Activated CD8-positive, alpha-beta memory T cell treated with anti-CD3 and anti-CD28 coated beads, Interleukin-2, amount 50 U/mL, for 4 hours (primary cell): Measurements from ENCODE around the gene NPW.

ENCODE experiments used
- DNase-seq: peaks from one replicate; pipeline ENCODE4 v3.0.0-alpha.2; 2020

The NPW gene

DNA sequence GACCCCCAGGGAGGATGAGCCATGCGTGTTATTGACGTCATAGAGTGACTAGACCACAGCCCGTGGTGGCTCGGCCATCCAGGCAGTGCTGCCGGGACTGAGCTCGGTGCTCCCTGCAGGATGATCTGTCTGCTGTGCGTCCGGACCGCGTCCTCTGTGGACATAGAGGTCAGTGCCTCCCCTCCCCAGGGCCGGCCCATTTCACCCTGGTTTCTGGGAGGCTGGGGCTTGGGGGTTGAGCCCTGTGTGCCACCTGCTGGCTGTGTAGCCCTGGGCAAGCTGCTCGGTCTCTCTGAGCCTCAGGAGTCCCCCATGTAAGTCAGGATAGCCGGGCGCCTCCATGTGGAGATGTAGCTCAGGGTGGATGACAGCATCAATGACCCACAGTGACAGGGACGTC is 36.5 kb downstream of the NPW start:
- DNase-seq = no peak

DNA sequence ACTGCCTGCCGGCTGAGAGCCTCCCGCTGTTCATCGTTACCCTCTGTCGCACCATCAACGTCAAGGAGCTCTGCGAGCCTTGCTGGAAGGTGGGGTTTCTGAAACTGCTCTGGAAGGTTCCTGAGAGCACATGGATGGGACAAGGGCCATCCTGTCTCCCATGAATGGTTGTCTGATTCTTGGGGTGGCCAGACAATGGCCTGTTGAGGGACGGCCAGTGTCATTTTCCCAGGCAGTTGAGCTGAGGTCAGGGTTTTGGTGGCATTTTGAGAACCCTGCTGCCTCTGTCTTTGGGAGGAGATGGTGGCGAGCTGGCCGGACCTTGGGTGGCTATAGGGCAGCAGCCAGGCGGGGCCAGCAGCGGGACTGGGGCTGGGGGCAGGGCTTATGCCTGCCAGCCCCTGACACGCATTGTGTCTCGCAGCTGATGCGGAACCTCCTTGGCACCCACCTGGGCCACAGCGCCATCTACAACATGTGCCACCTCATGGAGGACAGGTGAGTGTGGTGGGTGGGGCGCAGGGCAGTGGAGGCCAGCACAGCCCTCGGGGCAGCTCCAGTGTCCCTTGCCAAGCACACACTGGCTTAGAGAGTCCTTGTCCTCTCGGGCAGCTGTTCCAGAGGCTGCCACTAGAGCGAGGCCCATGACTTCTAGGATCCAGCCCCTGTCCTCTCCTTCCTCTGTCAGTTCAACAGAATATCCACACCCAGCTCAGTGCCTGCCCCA is 37.3 kb downstream of the NPW start:
- no peak for DNase-seq

DNA sequence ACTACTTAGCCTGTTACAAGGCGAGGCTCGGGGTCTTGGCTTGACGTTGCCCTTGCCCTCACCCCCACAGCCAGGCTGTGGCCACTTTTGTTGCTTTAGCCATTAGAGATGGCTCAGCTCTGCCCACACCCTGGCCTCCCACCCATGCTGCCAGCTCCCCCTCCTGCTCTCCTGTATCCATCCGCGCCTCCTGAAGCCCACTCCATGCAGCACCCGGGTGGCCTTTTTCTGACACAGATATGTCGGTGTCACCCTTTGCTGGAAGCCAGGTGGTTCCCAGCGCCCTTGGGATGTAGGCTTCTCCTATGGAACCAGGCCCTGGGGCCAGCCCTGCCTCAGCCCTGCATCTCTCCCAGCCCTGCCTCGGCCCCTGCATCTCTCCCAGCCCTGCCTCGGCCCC is 37.9 kb downstream of the NPW start:
- DNase-seq = no peak

DNA sequence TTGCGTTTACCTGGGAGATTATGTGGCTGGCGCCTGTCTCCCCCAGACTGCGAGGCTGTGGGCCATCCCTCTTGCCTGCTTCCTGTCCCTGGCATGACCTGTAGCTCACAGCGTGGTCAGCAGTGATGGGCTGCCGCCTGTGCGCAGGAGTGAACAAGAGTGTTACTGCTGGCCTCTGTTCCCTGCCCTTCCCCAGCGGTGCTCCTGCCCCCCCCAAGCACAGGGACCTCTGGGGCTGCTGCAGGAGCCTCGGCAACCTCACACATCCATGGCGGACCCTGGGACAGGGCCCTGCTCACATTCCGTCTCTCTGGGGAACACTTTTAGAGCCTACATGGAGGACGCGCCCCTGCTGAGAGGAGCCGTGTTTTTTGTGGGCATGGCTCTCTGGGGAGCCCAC is 38.8 kb downstream of the NPW start:
- DNase-seq = no peak

DNA sequence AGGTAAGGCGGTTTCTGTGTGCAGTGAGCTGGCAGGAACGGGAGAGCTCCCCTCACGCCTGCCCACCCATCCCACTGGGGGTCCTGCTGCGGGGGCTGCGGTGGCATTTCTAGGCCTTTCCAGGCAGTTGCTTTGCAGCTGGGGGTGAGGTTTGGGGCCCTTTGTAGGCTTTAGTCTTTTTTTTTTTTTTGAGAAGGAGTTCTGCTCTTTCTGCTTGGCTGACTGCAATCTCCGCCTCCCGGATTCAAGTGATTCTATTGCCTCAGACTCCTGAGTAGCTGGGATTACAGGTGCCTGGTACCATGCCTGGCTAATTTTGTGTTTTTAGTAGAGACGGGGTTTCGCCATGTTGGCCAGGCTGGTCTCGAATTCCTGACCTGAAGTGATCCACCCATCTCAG is 39.3 kb downstream of the NPW start:
- no peak for DNase-seq

DNA sequence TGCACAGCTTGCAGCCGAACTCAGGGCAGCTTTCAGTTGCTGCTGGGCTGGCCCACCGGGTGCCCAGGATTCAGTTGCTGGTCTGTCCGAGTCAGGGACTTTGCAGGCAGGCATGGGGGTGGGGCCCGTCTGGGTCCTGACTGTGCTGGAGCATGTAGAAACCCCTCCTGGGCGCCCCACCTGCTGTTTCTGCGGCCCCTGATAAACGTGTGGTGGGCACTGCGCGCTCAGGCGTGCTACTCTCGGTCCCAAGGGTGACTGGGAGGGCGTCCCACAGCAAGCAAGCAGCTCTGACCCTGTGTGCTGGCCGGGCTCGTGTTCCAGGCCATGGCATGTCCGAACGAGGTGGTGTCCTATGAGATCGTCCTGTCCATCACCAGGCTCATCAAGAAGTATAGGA is 40.8 kb downstream of the NPW start:
- no peak for DNase-seq

DNA sequence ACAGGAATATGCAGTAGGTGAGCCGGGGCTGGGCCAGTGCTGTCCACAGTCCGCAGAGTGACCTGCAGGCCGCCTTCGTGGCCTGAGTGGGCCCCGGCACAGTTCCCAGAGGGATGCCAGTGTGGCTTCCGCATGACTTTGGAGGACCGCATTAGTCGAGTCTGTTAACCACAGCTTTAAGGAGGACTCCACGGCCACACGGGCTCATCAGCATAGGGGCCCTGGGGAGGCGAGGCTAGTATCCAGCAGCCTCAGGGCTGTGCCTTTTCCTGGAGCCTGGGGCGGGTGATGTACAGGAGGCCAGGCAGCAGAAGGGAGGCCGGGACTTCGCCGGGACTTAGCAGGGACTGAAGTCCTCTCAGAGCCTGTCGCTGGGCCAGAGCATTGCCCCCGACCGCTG is 41.4 kb downstream of the NPW start:
- no peak for DNase-seq

DNA sequence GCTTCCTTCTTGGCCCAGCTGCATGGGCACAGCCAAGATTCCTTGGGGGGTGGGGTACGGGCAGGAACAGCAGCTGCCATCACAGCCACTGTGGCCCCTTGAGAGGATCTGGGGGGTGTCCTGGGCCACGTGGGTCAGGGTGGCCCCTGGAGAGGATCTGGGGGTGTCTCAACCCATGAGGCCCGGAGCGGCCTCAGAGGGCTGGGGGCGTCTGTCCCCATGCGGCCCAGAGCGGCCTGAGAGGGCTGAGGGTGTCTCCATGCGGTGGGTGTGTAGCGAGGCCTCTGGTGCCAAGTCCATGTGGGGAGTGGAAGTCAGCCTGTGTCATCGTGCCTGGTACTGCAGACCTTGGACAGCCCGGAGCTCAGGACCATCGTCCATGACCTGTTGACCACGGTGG is 41.9 kb downstream of the NPW start:
- no peak for DNase-seq

DNA sequence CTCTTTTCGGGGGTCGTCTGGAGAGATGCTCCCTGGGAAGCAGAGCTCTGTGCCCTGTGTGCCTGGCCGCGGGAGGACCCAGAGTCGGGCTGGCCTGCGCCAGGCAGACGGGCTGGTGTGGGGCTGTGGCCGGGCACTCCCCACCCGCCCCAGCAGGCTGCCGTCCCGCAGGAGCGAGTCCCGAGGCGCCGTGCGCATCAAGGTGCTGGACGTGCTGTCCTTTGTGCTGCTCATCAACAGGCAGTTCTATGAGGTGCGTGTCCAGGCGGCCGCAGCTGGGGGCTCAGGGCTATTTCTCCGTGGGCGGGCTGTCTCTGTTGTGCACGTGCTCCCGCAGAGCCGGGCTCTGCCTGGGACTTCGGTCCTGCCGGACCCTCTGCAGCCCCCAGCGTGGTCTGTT is 43.2 kb downstream of the NPW start:
- no peak for DNase-seq

DNA sequence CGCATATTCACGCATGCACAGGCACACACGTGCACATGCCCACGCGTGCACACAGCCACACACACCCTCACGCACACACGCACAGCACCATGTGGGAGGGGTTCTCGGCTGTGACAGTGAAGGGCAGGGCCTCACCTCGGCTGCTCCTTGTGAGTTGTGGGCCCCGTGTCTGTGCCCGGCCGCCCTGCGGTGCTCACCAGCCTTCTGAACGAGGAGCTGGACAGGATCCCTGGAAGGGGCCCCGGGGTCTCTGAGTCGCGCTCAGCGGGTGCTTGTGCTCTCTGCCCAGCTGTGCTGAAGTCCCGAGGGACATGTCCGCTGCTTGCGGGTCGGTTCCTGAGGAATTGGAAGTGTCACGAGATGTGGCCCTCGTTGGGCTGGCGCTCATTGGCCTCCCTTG is 44.3 kb downstream of the NPW start:
- DNase-seq = no peak

DNA sequence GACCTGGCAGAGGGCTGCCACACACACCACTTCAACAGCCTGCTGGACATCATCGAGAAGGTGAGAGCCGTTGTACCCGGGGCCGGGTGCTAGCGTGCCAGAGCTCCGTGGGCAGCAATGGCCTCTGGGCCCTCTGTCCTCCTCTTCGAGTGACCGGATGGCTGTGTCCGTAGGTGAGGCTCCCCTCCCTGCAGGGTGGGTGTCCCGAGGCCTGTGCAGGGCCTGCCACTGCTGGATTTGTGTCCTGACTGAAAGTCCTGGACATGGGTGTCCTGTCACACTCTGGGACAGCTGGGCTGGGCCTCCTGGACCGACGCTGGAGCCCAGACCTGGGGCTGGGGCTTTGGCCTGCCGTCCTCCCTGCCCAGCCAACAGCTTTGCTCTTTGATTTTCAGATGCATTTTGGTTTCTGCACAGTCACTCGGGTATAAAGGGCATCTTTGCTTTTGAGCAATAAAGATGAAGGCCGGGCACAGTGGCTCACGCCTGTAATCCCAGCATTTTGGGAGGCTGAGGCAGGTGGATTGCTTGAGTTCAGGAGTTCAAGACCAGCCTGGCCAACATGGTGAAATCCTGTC is 44.9 kb downstream of the NPW start:
- DNase-seq = no peak

DNA sequence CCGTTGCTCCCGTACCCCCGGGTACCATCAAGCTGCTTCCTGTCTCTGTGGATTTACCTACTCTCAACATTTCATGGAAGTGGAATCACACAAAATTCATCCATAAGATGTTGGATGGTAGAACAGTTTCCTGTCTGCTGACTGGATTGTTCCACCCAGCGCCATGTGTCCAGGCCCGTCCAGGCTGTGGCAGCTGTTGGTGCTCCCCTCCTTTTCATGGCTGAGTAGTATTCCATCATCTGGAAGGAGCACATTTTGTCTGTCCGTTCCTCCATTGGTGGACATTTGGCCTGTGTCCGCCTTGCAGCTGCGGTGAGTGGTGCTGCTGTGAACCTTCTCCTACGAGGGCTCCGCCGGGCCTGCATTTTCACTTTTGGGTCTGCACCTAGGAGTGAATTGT is 46.6 kb downstream of the NPW start:
- no peak for DNase-seq
